GM19043 (cell line): ENCODE measurements around the gene CTNNAL1.
"Not testable (repeated sequence)": the region's sequence is repeated elsewhere in the genome, so short reads cannot be mapped to it uniquely, and the experiment has no call there.

Experiments
- ATAC-seq: cut with Tn5 transposase; IDR thresholded peaks from one replicate; pipeline ENCODE4 v1.9.1; 2021; ENCODE audit warnings: low read depth; ENCODE audit not compliant: unreplicated experiment

The CTNNAL1 gene

DNA sequence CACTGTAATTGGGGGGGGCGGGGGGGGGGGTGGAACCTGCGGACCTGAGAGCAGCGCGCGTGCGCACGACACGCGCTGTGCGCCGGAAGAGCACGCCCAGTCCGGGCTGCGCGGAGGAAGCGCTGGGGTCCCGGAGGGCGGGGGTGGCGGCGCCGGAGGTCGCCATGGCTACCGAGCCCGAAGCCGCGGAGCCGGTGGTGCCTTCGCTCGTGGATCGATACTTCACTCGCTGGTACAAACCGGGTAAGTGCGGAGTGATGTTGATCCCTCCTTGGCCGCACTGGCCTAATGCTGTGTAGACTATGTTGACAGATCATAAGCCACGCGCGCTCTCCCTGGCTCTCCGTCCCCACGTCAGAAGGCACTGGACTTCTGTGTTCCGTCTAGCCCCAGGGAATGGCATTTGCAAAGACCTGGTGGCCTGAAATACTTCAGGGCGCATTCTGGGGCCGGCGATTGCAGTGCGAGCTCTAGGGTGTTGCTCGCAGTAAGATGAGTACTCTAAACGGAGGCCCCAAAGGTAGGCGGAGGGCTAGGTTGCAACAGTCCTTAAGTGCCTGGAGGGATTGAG lies 78.9 kb downstream of the CTNNAL1 start, which contains the start of gene ABITRAM:
TSS of gene ABITRAM (plus strand) at position 78 of the 571 bp plus-strand sequence. CDS start at position 165, 87 bp downstream.
- peak; percentile 77 for ATAC-seq

DNA sequence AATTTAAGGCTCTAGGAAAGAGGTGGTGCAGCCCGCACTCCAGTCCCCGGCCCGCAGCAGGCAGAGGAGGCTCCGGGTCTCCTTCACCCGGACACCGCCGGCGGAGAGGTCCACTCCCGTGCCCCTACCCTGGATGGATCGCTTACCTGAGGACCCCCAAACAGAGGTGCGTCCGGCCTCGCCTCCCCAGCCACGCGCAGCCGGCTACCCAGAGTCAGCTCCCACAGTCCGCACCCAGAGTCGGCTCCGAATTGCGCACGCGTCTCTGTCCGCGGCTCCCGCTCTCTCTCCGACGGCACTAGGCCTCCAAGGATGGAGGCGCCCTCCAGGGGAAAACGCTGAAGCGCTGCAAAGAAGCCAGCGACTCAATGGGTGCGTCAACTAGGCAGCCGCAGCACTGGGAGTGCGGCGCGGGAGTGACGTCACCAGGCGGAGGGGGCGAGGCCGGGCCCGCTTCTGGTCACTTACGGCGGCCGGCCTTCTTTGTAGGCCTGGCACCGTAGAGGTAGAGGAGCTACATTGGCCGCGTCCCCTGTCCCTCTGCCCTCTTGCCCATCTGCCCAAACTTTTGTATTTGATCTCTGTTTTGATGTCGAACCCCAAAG lies 79.5 kb downstream of the CTNNAL1 start, which contains the start of gene ELP1:
TSS of gene ELP1 (minus strand) at position 407 of the 605 bp plus-strand sequence. CDS start 2,978 bp downstream, outside the sequence.
- peak; percentile 87 for ATAC-seq

DNA sequence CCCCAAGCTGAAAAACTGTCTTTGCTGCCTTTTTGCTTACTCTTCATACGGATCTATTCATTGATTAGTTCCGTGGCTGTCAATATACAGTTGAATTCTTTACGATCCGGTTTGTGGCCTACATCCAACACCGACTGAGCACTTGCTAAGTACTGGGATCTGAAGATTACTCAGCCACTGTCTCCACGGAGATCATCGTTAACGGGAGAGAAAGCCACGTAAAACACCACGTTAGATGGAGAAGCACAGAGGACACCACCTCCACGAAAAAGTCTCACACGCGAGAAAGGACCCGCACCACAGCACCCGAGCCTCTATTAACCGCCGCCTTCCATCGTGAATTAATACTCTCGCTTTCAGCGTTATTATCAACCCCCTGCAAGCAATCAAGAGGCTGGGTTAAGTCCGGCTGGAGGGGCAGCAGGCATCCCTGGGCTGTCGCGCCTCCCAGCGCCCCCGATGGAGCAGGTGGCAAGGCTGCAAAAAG lies 80.0 kb downstream of the CTNNAL1 start:
- ATAC-seq: no peak

DNA sequence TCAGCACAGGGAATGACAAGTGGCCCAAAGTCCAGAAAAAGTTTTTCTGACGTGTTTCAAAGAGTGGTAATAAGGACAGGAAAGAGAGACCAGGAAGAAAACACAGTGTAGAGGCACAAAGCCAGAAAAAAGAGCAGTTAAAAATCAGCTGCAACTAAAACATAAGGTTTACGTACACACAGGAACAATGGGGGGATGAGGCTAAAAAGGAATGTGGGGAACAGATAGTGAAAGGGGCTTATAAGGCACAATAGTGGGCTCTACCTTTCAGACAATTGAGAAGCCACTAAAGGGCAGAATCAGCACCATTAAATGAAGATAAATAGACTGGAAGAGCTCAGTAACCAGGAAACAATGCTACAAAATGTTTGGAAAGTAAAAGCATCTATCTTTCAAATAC lies 84.9 kb downstream of the CTNNAL1 start:
- ATAC-seq: no peak

DNA sequence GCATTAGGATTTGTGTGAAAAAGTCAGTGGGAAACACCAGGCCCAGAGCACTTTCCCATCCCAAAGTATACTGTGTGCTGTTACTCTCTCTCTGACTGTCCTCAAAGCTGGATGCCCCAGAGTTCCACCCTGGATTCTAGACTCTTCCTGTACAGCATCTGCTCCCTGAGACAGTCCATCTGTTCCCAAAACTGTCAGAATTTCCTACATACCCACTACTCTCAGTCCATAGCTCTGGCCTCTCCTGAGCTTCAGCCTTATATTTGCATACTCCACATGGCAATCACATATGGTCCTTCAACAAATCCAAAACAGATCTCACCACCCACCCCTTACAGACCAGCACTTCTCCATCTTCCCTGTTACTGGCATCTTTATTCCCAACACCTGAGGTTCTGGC lies 88.8 kb downstream of the CTNNAL1 start:
- no peak for ATAC-seq

DNA sequence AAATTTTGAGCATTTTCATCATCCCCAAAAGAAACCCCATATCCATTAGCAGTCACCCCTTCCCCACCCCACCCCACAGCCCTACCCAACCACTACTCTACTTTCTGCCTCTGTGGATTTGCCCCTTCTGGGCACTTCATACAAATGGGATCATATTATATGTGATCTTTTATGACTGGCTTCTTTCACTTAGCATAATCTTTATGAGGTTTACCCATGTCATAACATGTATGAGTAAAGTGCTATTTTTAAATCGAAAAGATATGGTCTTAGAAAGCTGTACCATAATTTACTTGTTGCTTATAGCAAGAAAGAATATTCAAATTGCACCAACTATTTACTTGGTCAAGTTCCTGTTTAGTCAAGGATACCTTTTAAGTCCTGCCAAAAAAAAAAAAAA lies 92.1 kb downstream of the CTNNAL1 start:
- no peak for ATAC-seq

DNA sequence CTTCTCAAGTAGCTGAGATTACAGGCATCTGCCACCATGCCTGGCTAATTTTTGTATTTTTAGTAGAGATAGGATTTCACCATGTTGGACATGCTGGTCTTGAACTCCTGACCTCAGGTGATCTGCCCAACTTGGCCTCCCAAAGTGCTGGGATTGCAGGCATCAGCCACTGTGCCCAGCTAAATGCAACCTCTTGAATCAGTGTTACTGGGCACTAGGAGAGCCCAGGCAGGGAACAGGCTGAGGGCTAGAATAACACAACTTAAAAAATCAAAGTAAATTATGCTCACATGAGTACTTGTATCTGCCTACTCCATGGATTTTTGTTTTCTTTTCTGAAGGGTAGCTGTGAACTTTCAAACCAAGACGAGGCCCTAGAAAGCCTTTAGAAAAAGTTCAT lies 92.9 kb downstream of the CTNNAL1 start:
- ATAC-seq: not testable (repeated sequence)

DNA sequence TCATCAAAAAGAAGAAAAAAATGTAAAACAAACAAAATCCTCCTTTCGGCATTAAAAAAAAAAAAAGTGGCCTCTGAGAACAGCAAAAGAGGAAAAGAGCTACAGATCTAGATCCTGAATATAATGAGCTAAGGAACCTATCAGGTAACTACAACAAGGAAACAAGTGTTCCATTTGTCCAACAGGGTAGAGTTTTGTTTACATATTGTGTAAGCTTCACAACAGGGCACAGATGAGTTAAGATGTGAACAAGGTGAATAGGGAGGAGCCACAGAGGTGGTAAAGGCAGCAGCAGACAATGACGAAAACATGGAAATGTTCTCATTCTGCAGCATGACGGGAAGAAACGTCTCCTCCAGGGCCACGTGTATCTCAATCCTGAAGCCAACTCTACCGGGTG lies 93.8 kb downstream of the CTNNAL1 start:
- ATAC-seq: no peak

DNA sequence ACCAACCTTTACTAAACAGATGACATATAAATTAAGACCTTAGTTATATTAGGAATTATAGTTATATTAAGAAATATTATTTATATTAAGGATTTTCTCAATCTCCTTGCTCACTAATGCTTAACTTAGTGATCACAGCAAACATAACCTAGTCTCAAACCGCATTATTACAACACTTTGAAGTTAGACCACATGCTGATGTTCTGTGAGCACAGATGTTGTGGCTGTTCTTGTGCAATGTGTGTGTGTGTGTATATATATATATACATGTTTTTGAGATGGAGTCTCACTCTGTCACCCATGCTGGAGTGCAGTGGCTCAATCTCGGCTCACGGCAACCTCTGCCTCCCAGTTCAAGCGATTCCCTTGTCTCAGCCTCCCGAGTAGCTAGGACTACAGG lies 99.9 kb downstream of the CTNNAL1 start:
- ATAC-seq: no peak

DNA sequence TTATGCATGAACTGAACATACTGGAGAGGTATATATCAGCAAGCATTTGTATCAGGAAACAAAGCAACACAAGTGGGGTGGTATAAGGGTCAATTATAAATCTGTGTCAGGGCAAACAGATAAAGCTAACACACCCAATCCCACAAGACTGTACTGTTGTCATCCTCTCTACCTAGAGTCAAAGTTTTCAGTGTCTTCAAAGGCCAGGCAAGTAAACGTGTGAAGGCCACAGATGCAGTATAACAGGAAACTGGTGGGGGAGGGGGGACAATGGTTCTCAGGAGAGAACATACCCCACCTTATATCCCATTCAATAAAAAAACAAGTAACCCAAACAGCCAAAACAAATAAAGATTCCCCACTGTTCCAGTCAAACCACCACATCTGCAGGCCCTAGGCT lies 101.5 kb downstream of the CTNNAL1 start:
- ATAC-seq: no peak

DNA sequence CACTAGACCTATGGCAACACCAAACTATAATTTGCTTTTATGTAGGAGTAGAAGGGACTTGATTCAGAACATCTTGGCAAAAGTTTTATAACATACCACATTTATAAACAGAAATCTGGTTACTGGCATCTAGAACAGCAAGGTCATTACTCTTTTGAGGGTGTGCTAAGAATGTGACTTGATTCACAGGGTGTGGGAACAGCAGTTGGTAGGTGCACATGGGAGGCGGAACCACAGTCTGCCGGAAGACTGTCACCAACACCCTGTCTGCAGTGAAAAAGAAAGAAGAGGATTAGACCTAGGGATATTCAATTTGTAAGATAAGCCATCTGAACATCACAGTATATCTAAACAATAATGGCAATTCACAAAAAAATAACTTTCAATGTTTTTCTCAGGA lies 102.4 kb downstream of the CTNNAL1 start:
- ATAC-seq: no peak

DNA sequence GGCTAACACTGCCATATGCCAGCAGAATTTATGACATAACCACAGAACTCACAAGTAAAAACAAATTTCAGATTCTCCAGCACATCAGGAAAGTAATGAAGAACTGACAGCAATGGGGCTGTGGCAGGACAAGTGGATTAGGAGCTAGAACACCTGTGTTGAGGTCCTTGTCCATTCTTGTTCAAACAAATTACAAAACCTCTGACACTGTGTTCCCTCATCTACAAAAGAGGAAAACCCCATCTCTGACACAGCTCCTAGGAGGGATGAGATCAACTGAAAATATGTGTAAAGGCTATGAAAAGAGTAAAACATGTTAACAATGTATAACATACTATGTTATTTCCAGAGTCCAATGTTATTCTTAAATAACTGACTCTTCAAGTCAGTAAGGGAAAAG lies 102.9 kb downstream of the CTNNAL1 start:
- ATAC-seq: no peak

DNA sequence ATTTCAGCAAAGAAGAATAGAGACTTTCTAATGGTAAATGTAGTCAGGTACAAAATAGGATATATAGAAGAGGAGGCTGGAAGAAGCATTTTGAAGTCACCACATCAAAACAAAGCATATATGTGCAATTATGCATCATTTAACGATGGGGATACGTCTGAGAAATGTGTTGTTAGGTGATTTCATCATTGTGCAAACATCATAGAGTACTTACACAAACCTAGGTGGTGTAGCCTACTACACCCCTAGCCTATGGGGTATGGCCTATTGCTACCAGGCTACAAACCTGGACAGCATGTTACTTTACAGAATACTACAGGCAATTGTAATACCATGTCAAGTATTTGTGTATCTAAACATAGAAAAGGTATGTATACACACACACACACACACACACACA lies 107.8 kb downstream of the CTNNAL1 start:
- no peak for ATAC-seq

DNA sequence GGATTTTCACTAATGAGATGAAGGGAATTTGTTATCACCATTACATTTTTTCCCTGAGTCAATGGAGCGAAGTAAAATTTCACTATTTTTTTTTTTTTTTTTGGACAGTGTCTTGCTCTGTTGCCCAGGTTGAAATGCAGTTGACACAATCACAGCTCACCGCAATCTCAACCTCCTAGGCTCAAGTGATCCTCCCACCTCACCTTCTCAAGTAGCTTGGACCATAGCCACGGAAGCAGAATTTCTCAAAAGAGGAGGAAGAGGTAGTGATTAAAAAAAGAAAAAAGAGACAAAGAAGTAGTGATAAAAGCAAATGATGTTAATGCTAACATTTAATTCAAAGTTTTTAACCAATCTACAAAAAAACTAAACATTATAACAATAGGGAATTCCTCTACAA lies 109.1 kb downstream of the CTNNAL1 start:
- no peak for ATAC-seq

DNA sequence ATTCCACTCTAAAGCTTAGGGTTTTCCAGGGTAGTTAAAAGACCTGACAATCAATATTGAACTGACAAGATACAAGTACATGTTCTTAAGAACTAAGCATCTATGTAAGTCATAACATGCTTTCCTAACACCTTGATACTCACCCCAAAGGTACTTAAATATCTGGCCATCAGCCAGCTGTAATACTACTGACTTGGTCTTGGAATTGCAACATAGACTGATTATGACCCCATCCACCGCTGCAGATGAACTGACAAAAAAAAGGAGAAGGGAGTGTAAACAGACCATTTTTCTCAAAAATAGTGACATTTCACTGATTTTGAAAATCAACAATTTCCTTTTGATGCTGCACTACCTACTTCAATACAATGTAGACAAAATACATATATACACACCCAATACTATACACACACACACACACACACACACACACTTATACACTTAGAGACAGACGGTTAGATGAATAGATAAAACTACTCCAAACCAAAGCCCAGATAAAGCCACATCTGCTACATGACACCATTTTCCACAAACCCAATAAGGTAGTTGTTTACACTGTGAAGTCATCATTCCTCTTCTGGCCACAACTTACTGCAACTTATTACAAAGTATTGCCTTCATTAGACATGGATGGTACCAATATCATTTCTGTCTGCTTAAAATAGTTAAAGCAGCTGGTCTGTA lies 109.7 kb downstream of the CTNNAL1 start:
- ATAC-seq: no peak

DNA sequence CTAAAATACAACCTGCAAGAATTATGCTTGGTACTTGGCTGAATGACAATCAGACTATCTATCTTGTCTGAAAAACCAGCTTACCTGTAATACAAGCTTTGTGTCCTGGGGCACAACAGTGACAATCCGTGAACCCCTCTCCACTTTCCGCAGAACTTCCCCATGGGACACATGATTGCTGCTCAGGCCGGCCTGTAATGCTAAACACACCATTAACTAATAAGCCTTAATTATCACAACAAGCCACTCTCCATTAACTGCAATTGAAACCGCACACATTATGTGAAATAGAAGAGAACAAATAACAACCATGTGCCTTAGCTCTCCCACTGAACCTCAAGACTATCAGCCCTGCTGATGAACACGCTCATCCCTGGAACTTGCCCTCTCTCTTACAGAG lies 113.1 kb downstream of the CTNNAL1 start:
- no peak for ATAC-seq

DNA sequence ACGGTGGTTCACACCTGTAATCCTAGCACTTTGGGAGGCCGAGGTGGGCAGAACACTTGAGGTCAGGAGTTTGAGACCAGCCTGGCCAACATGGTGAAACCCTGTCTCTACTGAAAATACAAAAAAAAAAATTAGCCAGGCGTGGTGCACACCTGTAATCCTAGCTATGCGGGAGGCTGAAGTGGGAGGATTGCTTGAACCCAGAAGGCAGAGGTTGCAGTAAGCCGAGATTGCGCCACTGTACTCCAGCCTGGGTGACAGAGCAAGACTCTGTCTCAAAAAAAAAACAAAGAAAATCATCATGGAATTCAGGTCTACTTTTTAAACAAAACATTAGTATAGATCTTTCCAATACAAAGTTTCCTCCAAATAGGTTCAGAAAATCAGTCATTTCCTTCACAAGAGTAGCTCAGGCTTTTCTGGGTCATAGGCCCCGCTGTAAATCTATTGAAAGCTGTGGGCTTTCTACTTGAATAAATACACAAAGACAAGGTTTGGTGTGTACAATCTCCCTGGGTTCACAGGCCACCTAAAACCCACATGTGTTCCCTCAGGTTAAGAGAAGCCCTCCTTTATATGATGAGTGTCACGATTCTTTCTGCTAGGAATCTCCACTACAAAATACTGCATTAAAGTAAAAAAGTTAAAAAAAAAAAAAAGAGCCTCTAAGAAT lies 114.1 kb downstream of the CTNNAL1 start:
- ATAC-seq: not testable (repeated sequence)

DNA sequence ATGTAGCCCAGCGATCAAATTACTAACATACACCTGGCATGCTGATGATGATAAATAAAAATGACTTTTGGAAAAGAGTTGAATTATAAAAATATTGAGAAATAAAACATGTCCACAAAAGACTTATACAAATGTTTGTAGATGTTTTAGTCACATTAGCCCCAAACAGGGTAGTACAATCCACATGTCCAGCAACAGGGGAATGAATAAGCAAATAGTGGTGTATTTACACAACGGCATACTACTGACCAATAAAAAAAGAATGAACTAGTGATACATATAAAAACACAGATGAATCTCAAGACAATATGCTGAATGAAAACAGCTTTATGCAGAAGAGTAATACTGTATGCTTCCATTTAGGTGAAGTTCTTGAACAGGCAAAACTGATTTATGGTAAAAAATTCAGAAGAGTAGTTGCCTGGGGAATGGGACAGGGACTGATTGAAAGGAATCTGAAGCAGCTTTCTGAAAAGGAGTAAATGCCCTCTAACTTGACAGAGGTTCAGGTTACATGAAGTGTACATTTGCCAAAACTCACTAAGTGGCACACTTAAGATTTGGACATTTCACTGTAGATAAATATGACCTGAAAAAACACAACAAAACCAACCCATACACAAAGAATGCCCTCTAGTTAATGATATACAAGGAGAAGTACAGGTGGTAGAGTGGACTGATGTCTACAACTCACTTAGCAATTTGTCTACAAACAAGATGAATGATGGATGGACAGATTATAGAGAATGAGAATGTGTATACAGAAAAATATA lies 115.8 kb downstream of the CTNNAL1 start:
- no peak for ATAC-seq

DNA sequence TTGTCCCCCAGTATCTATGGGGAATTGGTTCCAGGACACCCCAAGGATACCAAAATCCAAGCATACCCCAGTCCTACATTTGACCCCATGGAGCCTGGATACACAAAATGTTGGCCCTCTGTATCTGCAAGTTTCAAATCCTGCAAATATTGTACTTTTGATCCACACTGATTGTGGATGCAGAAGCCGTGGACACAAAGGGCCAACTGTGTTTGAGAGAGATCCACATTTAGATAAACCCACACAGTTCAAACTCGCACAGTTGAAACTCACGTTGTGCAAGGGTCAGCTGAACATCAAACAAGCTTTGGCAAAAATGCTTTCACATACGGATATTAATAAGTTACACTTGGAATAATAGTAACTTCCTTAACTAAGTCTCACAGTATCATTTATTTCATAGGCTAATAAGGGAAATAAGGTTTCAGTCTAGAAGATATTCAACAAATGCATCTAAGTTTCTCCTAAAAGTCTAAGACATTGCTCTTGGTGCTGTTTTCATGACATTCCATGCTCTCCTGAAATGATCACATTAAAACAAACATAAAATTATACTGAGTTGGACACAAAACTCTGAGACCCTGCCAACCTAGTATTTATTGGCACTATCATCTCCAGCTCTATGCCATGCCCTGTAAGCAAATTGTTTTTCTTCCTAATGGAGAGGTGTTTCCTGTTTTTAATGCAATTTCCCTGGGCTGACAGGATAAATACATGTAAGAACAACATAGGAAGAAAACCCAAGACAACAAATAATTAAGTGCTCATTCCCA lies 118.9 kb downstream of the CTNNAL1 start:
- no peak for ATAC-seq
